PFSK-1 (cell line): ENCODE data around the gene NFS1.

ENCODE experiments used
- POLR2AphosphoS5 ChIP-seq: IDR thresholded peaks from 2 replicates; pipeline ENCODE4 v1.6.1; 2012; ENCODE audit warnings: low read depth, mild to moderate bottlenecking, control low read depth, low read length, moderate library complexity
- REST ChIP-seq, 2 experiments: IDR thresholded peaks; 2 replicates each; pipeline versions ENCODE4 v1.6.1 to v1.8.0; 2011 to 2012; ENCODE audit warnings: low read depth in 2 of 2, low read length in 2 of 2, control low read depth in 1 of 2, inconsistent platforms in 1 of 2, mild to moderate bottlenecking in 1 of 2, moderate library complexity in 1 of 2; ENCODE audit not compliant: insufficient read depth in 1 of 2
- TAF1 ChIP-seq: IDR thresholded peaks from 2 replicates; pipeline ENCODE4 v1.6.1; 2012; ENCODE audit warnings: low read length, control low read depth, borderline replicate concordance; ENCODE audit not compliant: insufficient read depth

DNA sequence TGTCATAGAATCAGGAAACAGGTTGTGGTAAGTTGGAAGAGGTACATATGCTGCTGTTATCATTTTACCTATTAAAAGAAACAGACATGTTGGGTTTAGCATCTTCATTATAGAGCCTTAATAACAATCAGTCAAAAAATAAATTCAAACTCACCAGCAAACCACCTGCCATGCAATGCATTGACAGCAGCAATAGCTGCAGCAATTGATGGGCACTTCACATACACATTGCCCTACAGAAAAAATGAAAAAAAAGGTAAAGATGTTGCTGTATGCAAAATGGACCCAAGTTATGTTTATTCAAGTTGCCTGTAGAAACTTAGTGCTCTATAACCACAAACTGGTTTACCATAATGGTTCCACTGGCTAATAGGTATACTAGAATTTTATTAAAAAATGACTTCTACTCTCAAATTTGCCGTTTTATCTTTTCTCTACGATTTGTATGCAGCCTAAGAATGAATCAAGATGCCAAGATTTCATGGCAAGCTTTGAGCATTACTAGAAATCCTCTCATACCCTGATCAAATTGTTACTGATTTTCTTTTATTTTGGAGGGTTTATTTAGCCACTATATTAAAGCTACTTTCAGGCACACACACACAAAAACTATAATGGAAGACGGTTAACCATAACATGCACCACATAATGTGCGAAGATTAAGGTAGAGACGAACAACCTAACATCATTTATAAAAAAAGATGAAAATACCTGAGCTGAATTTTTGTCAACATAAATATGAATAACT, 5.5 kb upstream of the NFS1 start:
- TF ChIP-seq REST (IDR thresholded peaks at IDR 0.05; ENCODE audit: insufficient read depth in 1 of 2, low read depth in 2 of 2, low read length in 2 of 2) (no peak), TAF1 (no peak), POLR2AphosphoS5 (peak; percentile 61; the same call in 1 of the 2 replicates)
